Stomach (tissue), 4 donors: ENCODE measurements around the gene EVL.

Experiments used
- CTCF ChIP-seq, 7 experiments: fragments of 450-650 bp in 4 of 7; fragments of 200-600 bp in 3 of 7; sonication (generic) in 3 of 7; IDR thresholded peaks; one replicate each; pipeline ENCODE4 v1.5.1; 2016 to 2019; ENCODE audit warnings: antibody characterized with exemption in 7 of 7, control low read depth in 2 of 7, mild to moderate bottlenecking in 1 of 7
- POLR2A ChIP-seq, 4 donors: fragments of 450-650 bp; IDR thresholded peaks; one replicate each; pipeline ENCODE4 v1.6.1; 2016; ENCODE audit warnings: antibody characterized with exemption in 4 of 4, control low read depth in 2 of 4, mild to moderate bottlenecking in 1 of 4, moderate library complexity in 1 of 4

- TF ChIP-seq CTCF (IDR thresholded peaks at IDR 0.05): no peak
- no peak for TF ChIP-seq POLR2A (IDR thresholded peaks at IDR 0.05)
Observed at GRCh38 chr14:100129161-100129589, 64.0 kb downstream of the EVL start.
